ENCODE measurements around the gene RGS9. TPM values are rescaled to one million over a fixed set of nuclear protein-coding genes. Genes with fewer than 3 reads are reported as not detected.
"Not testable (repeated sequence)": the region's sequence is repeated elsewhere in the genome, so short reads cannot be mapped to it uniquely, and the experiment has no call there.

The RGS9 gene
- total RNA-seq, 2 donors from 2014 or later, result 5.3 to 7.3 TPM

DNA sequence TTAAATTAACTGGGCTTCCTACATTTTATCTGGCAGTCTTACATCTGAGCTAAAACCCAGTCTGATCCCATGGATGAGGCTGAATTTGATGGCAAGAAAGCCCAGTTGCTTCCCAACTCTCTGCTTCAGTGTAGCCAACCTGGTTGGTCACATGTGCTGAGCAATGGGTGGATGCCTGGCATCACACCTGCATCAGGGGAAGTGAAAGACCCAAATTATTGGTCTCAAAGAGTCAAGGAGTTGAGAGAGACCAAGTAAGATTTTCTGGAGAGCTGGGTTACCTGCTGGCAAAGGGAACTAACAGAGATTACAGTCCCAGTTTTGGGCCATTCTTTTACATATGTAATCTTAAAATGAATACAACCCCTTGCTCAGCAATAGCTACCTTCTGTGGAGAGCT lies 38.8 kb downstream of the RGS9 start:
- DNase-seq (ENCODE audit: low spot score), result no peak
- intact Hi-C loops (cut with DNase I), result no loop called here

DNA sequence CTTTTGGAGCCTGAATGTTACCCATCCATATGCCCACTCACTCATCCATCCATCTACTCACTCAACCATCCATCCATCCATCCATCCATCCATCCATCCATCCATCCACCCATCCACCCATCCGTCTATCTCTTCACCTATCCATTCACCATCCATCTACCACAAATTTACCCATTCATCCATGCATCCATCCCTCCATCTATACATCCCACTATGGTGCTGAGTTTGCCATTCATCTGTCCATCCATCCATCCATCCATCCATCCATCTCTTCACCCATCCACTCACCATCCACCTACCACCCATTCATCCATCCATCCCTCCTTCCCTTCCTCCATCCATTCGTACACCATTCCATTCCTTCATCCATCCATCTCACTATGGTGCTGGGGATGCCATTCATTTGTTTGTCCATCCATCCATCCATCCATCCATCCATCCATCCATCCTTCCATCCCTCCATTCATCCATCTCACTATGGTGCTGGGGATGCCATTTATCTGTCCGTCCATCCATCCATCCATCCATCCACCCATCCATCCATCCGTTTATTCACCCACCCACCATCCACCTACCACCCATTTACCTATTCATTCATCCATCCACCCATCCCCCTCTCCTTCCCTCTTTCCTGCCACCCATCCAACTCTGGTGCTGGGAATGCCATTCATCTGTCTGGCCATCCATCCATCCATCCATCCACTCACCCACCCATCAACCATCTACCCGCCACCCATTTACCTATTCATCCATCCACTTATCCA lies 39.7 kb downstream of the RGS9 start:
- no peak for DNase-seq (ENCODE audit: low spot score)
- intact Hi-C loops (cut with DNase I), result no loop called here

DNA sequence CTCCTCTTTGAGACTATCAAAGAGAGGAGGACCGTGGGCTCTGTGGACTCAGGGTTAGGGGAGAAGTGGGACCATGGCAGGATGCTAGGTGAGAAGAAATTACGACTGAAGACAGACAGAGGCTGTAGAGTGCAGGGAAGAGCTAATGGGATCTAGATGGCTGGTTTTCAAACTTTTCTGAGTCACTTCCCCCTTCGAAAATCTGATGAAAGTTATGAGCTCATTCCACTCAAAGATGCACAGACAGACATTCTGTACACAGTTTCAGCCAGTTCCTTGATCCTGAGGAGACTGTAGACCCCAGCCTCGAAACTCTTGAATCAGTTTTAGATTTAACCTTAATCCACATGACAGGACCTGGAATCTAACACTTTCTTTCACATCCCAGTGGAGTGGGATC lies 40.7 kb downstream of the RGS9 start:
- DNase-seq (ENCODE audit: low spot score), result no peak
- intact Hi-C loops (cut with DNase I), result no loop called here

DNA sequence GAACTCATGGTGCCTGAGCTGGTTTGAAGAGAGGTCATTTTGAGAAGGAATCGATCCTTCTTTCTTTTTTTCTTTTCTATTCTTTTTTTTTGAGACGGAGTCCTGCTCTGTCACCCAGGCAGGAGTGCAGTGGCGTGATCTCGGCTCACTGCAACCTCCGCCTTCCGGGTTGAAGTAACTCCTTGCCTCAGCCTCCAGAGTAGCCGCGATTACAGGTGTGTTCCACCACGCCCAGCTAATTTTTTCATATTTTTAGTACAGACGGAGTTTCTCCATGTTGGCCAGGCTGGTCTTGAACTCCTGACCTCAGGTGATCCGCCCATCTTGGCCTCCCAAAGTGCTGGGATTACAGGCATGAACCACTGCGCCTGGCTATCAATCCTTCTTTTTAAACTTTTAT lies 43.1 kb downstream of the RGS9 start:
- intact Hi-C loops (cut with DNase I), result loop anchor here in 1 of 2 donors (10.0 kb wide), 1 partner anchor 75 kb away; no protein-coding TSS in a partner anchor
- not testable (repeated sequence) for DNase-seq (ENCODE audit: low spot score)

DNA sequence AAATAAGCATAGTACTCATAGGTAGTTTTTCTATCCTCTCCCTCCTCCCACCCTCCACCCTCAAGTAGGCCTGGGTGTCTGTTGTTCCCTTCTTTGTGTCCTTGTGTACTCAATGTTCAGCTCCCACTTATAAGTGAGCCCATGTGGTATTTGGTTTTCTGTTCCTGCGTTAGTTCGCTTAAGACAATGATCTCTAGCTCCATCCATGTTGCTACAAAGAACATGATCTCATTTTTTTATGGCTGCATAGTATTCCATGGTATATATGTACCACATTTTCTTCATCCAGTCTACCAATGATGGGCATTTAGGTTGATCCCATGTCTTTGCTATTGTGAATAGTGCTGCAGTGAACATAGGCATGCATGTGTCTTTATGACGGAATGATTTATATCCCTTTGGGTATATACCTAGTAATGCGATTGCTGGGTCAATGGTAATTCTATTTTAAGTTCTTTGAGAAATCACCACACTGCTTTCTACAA lies 43.6 kb downstream of the RGS9 start:
- DNase-seq (ENCODE audit: low spot score), result not testable (repeated sequence)
- intact Hi-C loops (cut with DNase I), result loop anchor here in 1 of 2 donors (10.0 kb wide), 1 partner anchor 76 kb away; no protein-coding TSS in a partner anchor

DNA sequence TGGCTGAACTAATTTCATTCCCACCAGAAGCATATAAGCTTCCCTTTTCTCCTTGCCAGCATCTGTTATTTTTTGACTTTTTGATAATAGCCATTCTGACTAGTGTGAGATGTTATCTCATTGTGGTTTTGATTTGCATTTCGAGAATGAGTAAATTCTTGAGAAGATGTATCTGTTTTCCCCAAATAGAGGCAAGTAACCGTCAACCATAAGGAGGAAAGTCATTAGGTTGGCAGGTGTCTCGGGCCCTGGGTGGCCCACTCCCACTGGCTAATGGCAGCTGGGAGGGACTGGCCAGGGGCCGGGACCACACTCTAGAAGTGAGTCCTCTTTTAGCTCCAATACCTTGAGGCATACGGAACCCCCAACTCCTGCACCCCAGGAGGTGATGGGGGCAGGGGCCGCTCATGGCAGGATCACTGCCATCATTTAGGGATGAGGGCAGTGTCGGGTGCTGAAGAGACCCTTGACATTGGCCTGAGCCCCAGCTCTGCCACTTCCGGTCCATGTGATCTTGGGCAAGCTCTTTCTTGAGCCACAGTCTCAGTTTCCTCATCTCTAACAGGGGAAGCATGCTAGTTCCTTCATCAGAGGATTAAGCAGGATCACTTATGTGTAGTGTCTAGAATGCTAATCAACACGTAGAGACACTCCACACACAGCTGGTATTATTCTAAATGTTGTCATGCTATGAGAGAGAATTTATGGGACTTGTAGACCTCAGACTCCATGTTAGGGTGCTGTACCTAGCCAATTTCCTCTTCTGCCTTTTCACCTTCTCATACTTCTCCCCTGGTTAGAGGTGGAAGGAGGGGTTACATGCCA lies 44.3 kb downstream of the RGS9 start:
- intact Hi-C loops (cut with DNase I), result loop anchor here in 1 of 2 donors (10.0 kb wide), 1 partner anchor 77 kb away; no protein-coding TSS in a partner anchor
- DNase-seq (ENCODE audit: low spot score), result no peak

DNA sequence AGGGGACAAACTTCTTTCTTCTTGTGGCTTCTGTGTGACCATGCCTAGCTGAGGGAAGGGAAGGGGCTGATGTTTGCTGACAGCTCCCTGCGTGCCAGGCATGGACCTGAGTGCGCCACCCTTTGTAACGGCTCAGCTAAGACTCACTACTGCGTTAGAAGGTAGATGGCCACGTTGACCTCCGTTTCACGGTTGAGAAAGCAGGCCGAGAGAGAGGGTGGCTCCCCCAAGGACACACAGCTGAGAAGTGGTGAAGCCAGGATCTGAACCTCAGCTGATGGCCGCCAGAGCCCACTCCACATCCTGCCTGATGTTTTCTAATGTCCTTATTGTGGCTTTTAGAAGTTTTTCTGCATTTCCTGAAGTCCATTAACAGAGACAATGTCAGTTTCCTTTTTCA lies 45.1 kb downstream of the RGS9 start:
- DNase-seq (ENCODE audit: low spot score), result no peak
- intact Hi-C loops (cut with DNase I), result loop anchor here in 1 of 2 donors (10.0 kb wide), 1 partner anchor 77 kb away; no protein-coding TSS in a partner anchor

DNA sequence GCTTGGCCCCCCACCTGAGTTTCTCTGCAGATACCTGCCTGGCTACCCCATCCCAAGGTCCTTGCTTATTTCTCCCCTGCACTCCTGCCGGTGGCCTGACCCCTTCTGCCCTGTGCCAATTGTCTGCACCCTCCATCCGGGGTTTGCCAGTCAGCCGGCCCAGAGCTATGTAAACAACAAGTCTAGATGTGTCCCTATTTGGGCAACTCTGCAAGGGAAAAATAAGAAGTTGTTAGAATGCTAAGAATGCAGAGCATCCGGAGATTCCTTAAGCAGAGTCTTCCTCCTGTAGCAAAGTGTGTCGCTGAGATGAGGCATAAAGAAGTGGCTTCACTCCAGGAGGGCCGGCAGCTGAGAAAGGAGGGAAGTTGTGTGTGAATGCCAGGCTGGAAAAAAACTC lies 46.6 kb downstream of the RGS9 start:
- intact Hi-C loops (cut with DNase I), result loop anchor here in 1 of 2 donors (10.0 kb wide), 1 partner anchor 79 kb away; no protein-coding TSS in a partner anchor
- DNase-seq (ENCODE audit: low spot score), result no peak

DNA sequence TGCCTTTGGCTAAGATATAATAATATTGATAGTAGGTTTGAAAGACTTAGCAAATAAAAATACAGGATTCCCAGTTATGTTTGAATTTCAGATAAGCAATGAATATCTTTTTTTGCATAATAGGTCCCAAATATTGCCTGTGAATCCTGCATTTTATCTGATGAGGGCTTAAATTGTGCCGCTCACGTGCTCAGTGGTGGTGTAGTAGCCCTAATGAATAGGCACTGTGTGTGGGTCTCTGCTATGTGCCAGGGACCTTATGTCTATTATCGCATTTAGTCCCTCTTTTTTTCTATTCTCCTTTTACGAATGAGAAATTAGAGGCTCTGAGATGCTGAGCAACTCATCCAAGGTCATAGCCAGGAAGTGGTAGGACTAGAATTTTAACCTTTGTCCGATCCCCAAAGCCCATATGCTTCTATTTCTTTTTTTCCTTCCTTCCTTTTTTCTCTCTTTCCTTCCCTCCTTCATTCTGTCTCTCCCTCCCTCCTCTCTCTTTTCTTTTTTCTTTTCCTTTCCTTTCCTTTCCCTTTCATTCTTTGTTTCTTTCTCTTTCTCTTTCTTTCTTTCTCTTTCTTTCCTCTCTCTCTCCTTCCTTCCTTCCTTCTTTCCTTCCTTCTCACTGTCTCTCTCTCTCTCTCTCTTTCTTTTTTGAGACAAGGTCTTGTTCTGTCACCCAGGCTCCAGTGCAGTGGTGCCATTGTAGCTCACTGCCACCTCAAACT lies 47.2 kb downstream of the RGS9 start:
- DNase-seq (ENCODE audit: low spot score), result no peak
- intact Hi-C loops (cut with DNase I), result loop anchor here in 1 of 2 donors (10.0 kb wide), 1 partner anchor 80 kb away; no protein-coding TSS in a partner anchor

DNA sequence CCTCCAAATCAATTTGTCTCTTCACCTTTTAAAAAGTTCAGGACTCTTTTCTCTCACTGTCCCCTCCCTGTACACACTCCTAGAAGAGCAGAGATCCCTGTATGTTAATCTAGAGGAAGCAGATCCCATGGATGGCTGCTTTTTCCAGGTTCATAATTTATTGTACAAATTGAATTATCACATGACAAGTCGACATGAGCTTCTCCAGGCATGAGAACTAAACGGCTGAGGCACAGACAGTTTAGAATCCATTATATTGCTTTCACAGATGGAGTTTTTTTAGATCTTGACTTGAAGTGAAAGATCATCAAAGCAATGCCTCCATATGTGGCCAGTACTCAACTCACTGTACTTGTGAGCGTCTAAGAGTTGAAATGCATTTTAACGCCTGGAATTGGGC lies 47.9 kb downstream of the RGS9 start:
- intact Hi-C loops (cut with DNase I), result loop anchor here in 1 of 2 donors (10.0 kb wide), 1 partner anchor 80 kb away; no protein-coding TSS in a partner anchor
- no peak for DNase-seq (ENCODE audit: low spot score)

DNA sequence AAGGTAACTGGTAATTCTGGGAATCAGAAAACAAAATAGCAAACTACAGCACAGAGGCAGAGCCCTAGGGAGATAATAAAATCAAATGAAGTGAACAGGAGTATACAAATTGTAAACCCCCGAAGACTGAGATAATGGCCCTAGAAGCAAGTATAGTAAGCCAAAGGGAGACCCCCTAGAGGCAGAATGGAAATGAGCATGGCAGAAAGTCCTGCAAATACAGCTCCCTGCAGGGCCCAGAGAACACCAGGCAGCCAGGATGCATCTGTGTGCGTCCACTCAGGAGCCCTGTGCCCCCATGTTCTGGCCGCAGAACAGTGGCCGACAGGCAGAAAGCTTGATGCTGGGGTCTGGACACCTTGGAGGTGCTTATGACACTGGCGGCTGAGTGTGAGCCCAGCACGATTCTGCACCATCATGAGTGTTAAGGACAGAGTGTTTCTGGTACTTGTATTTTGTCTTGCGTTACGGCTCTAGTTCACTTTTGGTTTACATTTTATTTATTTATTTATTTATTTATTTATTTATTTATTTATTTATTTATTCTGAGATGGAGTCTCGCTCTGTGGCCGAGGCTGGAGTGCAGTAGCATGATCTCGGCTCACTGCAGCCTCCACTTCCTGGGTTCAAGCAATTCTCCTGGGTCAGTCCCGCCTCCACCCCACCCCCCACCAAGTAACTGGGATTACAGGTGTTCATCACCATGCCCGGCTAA lies 48.7 kb downstream of the RGS9 start:
- intact Hi-C loops (cut with DNase I), result loop anchor here in 1 of 2 donors (10.0 kb wide), 1 partner anchor 81 kb away; no protein-coding TSS in a partner anchor
- DNase-seq (ENCODE audit: low spot score), result no peak

DNA sequence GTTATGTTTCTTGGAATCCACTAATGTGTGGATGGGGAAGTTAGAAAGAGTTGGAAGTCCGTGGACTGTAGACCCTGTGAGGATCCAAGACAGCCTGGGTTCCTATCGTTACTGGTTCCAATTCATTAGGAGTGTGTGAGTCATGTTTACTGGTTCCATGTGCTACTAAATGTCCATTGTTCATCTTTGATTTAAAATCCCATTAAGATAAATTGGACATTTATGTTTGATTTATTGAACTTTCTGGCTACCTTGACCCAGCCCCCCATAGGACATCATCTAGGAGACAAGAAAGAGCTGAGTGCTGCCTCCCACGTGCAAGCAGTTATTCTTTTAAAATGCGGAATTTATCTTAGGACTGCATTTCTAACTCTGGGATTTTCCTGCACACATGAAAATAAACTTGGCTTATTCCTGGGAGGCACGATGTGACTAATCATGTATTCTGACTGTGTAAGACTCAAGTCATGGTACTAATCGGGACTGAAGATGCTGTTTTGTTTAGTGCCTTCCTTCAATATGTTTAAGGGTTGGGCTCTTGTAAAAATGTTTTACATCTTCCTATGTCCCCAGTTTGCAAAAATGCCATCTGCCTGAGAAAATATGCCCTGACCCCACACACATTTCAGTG lies 53.4 kb downstream of the RGS9 start:
- DNase-seq (ENCODE audit: low spot score), result no peak
- intact Hi-C loops (cut with DNase I), result no loop called here

DNA sequence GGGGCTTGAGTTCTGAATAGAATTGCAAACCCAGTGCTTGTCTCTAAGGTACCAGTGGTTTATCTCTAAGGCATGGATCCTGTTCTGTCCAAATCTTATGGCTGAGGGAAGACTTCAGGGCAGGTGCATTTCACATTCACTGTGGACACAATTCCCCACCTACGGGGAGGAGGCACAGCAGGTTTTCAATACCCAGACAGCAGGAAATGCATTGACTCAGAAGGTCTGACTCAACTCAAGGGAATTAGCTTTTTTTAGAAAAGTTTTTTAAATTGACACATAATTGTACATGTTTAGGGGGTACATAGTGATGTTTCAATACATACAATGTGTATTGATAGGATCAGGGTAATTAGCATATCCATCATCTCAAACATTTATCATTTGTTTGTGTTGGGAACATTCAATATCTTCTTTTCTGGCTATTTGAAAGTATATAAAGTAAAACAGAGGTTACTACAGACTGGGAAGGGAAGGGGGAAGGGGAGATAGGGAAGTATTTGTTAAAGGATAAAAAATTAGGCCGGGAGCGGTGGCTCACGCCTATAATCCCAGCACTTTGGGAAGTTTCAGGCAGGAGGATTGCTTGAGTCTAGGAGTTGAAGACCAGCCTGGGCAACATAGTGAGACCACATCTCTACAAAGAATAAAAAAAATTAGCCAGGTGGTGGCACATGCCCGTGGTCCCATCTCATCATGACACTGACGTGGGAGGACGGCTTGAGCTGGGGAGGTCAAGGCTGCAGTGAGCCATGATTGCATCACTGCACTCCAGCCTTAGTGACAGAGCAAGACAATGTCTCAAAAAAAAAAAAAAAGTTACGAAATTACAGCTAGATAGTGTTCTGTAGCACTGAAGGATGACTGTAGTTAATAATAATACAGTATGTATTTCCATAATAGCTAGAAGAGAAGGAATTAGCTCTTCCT lies 54.9 kb downstream of the RGS9 start:
- intact Hi-C loops (cut with DNase I), result no loop called here
- DNase-seq (ENCODE audit: low spot score), result no peak

DNA sequence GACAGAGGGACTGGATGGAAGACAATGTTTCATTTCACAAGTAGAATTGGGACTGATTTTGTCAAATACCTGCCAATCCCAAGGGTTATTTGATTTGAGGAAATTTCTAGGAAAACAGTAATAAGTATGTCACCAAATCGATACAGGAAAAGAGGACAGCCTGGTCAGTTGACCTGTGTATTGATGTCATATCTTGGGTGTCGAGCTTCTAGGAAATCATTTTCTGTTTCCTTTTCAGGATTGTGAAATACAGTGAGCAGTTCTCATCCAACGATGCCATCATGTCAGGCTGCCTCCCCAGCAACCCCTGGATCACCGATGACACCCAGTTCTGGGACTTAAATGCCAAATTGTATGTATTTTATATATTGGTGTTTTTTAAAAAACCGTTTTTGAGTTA lies 56.1 kb downstream of the RGS9 start:
- intact Hi-C loops (cut with DNase I), result no loop called here
- no peak for DNase-seq (ENCODE audit: low spot score)

DNA sequence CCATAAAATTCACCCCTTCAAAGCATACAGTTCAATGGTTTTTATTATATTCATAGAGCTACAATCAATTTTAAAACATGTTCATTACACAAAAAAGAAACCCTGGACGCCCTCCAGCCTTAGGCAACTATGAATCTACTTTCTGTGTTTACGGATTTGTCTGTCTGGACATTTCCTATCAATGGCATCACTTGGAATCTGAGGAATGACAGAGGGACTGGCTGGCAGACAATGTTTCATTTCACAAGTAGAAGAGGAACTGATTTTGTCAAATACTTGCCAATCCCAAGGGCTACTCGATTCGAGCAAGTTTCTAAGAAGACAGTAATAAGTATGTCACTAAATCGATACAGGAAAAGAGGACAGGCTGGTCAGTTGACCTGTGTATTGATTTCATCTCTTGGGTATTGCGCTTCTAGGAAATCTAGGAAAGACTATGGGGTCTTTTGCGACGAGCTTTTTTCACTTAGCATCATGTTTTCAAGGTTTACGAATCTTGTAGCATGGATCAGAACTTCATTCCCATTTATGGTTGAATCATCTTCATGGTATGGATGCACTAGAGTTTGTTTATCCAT lies 56.6 kb downstream of the RGS9 start:
- intact Hi-C loops (cut with DNase I), result no loop called here
- DNase-seq (ENCODE audit: low spot score), result no peak

DNA sequence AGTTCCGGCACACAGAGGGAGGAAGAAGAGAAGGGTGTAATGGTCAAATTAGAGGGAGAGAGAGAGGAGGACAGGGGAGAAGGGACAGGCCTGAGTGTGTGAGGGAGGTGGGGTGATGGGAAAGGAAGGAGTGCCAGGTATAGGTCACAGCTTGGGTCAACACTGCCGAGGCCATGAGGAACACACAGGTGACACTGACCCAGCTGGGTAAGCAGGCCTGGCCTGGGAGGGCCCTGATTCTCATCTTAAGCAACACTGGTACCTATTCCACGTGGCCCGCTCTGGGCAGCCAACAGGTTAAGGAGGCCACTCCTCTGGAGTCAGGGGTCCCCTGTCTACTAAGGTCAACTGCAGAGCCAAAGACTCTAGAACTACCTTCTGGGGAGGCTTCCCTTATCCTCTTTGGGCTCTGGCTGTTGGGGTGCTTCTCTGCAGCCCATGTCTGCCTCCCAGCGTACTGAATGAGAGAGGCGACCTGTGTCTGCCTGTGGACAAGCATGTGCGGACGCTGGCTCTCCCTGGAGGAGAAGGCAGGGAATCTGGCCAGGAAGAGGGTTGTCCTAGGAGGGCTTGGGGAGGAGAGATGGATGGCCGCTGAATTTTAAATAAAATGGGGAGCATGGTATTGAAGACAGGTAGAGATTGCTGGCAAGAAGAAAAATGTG lies 57.6 kb downstream of the RGS9 start:
- DNase-seq (ENCODE audit: low spot score), result no peak
- intact Hi-C loops (cut with DNase I), result no loop called here
